ENCODE measurements around the gene PRR11. TPM values are rescaled to one million over a fixed set of nuclear protein-coding genes. Genes with fewer than 3 reads are reported as not detected.
"Not testable (repeated sequence)": the region's sequence is repeated elsewhere in the genome, so short reads cannot be mapped to it uniquely, and the experiment has no call there.

Gene PRR11
- total and polyA plus RNA-seq, 9 donors: 4.2 to 20.5 (median 14.2) TPM

DNA sequence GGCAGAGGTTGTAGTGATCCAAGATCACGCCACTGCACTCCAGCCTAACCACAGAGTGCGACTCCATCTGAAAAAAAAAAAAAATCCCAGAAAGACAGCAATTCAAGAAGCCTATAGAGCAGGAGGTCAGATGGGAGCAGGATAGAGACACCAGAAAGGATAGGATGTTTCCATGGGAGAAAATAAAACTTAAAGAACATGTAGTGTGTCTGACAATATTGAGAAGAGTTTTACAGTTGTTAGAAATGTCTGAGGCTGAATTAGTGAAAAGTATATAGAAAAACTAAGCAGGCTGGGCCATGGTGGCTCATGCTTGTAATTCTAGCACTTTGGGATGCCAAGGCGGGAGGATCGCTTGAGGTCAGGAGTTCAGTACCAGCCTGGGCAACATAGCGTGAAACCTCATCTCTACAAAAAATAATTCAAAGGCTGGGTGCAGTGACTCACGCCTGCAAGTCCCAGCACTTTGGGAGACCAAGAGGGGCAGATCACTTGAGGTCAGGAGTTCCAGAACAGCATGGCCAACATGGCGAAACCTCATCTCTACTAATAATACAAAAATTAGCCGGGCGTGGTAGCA is 33.6 kb upstream of the PRR11 start:
- Histone ChIP-seq H3K4me3 (ENCODE audit: low read length) (no peak overlapping the region), H3K27me3 (ENCODE audit: control insufficient read depth, insufficient read depth, low read length) (no peaks in the 10 kb centered on the region), H3K27ac (ENCODE audit: low read length) (no peak overlapping the region), H3K9me3 (replicated peaks; ENCODE audit: control insufficient read depth, low read depth, low read length) (no peaks in the 10 kb centered on the region), H3K36me3 (ENCODE audit: control insufficient read depth, insufficient read depth, low read length) (peaks cover 10% of the 10 kb centered on the region), H3K4me1 (ENCODE audit: control insufficient read depth, insufficient read depth, low read length) (no peaks in the 10 kb centered on the region)
- 96% methylated on average over 3 of the region's 9 CpGs for WGBS (ENCODE audit: insufficient coverage)
- DNase-seq: no peak

DNA sequence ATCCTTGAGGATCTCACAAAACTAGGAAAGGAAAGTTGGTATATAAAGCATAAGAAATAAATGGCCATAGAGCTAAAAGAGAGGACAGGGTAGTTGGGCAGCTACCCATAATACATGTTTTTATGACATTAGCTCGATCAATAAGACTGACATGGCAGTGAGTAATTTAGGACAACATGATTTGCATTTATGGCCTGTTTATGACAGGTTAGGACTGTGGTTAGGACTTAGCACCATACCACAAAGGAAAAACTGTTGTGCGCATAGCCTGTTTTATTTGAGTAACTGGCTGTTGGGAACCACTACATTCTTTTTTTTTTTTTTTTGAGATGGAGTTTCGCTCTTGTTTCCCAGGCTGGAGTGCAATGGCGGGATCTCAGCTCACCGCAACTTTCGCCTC is 30.9 kb upstream of the PRR11 start:
- Histone ChIP-seq H3K4me1 (ENCODE audit: control insufficient read depth, insufficient read depth, low read length) (no peaks in the 10 kb centered on the region), H3K9me3 (replicated peaks; ENCODE audit: control insufficient read depth, low read depth, low read length) (no peaks in the 10 kb centered on the region), H3K36me3 (ENCODE audit: control insufficient read depth, insufficient read depth, low read length) (peaks cover 11% of the 10 kb centered on the region), H3K27ac (ENCODE audit: low read length) (no peak overlapping the region), H3K27me3 (ENCODE audit: control insufficient read depth, insufficient read depth, low read length) (no peaks in the 10 kb centered on the region), H3K4me3 (ENCODE audit: low read length) (no peak overlapping the region)
- WGBS (ENCODE audit: insufficient coverage): no CpG with 5 or more reads among the region's 6 CpGs
- no peak for DNase-seq

DNA sequence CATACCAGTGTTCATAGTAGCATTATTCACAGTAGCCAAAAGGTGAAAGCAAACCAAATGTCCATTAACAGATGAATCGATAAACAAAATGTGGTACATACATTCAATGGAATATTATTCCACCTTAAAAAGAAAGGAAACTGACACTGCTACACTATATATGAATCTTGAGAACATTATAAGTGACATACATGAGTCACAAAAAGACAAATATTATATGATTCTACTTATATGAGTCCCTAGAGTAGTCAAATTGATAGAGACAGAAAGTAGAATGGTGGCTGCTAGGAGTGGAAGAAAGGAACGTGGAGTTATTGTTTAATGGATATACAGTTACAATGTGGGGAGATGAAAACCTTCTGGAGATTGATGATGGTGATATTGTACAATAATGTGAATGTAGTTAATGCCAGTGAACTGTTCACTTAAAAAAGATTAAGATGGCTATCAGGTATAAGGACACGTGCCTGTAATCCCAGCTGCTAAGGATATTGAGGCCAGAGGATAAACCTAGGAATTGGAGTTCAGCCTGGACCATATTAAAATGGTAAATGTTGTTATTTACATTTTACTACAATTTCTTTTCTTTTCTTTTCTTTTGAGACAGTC is 28.6 kb upstream of the PRR11 start:
- WGBS (ENCODE audit: insufficient coverage): 50% methylated on average over 1 of the region's 3 CpGs
- Histone ChIP-seq H3K4me1 (ENCODE audit: control insufficient read depth, insufficient read depth, low read length) (no peaks in the 10 kb centered on the region), H3K4me3 (ENCODE audit: low read length) (no peak overlapping the region), H3K9me3 (replicated peaks; ENCODE audit: control insufficient read depth, low read depth, low read length) (no peaks in the 10 kb centered on the region), H3K36me3 (ENCODE audit: control insufficient read depth, insufficient read depth, low read length) (peaks cover 8% of the 10 kb centered on the region), H3K27ac (ENCODE audit: low read length) (no peak overlapping the region), H3K27me3 (ENCODE audit: control insufficient read depth, insufficient read depth, low read length) (no peaks in the 10 kb centered on the region)
- DNase-seq: no peak

DNA sequence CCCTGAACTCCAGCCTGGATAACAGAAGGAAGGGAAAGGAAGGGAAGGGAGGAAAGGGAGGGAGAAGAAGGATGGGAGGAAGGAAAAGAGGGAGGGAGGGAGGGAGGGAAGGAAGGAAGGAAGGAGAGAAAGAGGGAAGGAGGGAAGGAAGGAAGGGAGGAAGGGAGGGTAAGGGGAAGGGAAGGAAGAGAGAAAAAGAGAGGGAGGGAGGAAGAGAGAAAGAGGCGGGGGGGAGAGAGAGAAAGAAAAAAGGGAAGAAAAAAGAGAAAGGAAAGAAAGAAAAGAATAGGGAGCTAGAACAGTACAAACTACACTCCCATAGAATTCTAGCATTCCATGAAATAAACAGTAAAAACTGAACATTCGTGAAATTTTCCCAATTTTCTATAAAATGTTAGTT is 25.7 kb upstream of the PRR11 start:
- Histone ChIP-seq H3K4me3 (ENCODE audit: low read length) (no peak overlapping the region), H3K9me3 (replicated peaks; ENCODE audit: control insufficient read depth, low read depth, low read length) (no peaks in the 10 kb centered on the region), H3K4me1 (ENCODE audit: control insufficient read depth, insufficient read depth, low read length) (no peaks in the 10 kb centered on the region), H3K27ac (ENCODE audit: low read length) (no peak overlapping the region), H3K27me3 (ENCODE audit: control insufficient read depth, insufficient read depth, low read length) (no peaks in the 10 kb centered on the region), H3K36me3 (ENCODE audit: control insufficient read depth, insufficient read depth, low read length) (peaks cover 5% of the 10 kb centered on the region)
- DNase-seq: no peak
- no CpG with 5 or more reads among the region's 2 CpGs for WGBS (ENCODE audit: insufficient coverage)

DNA sequence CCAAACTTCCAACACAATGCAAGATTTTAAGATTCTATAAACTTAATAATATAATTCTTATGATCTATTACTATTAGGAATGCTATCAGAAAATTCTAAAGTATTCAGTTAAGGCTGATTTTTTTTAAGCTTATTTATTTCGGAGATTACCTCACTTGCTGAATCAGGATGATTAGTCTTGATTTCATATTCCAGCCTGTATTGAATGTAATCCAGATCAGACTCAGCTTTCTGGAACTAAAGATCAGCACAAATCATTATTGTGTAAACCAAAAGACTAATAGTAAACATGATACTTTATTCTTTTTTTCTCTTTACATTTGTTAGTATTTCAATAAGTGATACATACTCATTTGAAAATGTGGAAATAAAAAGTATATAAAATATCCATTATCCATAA is 24.4 kb upstream of the PRR11 start:
- no peaks in the 10 kb centered on the region for H3K4me1 ChIP-seq (ENCODE audit: control insufficient read depth, insufficient read depth, low read length)
- H3K4me3 ChIP-seq (ENCODE audit: low read length): no peak overlapping the region
- no peaks in the 10 kb centered on the region for H3K9me3 ChIP-seq (replicated peaks; ENCODE audit: control insufficient read depth, low read depth, low read length)
- no peak for DNase-seq
- no CpG with 5 or more reads among the region's 1 CpG for WGBS (ENCODE audit: insufficient coverage)
- peaks cover 5% of the 10 kb centered on the region for H3K36me3 ChIP-seq (ENCODE audit: control insufficient read depth, insufficient read depth, low read length)
- no peaks in the 10 kb centered on the region for H3K27me3 ChIP-seq (ENCODE audit: control insufficient read depth, insufficient read depth, low read length)
- H3K27ac ChIP-seq (ENCODE audit: low read length): no peak overlapping the region

DNA sequence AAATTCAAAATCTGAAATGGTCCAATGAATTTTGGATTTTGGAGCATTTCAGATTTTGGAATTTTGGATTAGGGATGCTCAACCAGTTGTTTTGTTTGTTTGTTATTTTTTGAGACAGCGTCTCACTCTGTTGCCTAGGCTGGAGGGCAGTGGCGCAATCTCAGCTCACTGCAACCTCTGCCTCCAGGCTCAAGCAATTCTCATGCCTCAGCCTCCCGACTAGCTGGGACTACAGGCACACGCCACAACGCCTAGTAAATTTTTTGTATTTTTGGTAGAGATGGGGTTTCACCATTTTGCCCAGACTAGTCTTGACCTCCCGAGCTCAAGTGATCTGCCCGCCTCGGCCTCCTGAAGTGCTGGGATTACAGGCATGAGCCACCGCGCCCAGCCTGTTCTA is 17.2 kb upstream of the PRR11 start:
- not testable (repeated sequence) for H3K27me3 ChIP-seq (ENCODE audit: control insufficient read depth, insufficient read depth, low read length); H3K36me3 ChIP-seq (ENCODE audit: control insufficient read depth, insufficient read depth, low read length); H3K27ac ChIP-seq (ENCODE audit: low read length); H3K4me1 ChIP-seq (ENCODE audit: control insufficient read depth, insufficient read depth, low read length); H3K4me3 ChIP-seq (ENCODE audit: low read length); H3K9me3 ChIP-seq (replicated peaks; ENCODE audit: control insufficient read depth, low read depth, low read length); DNase-seq
- WGBS (ENCODE audit: insufficient coverage): 100% methylated on average over 4 of the region's 10 CpGs

DNA sequence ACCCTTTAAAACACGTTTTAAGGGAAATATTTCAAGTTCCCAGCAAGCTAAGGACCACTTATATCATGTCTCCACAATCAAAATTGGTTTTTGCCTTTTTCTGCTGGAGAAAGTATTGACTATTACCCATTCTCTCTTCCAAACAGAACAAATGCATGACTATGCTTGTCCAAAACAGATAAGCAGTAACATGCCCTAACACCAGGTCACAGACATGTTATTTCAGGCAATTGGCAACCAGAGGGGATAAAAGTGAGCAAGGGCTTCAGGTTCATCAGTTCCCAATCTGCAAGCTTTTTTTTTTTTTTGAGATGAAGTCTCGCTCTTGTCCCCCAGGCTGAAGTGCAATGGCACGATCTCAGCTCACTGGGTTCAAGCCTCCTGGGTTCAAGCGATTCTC is 15.6 kb upstream of the PRR11 start:
- Histone ChIP-seq H3K4me1 (ENCODE audit: control insufficient read depth, insufficient read depth, low read length) (no peaks in the 10 kb centered on the region), H3K4me3 (ENCODE audit: low read length) (no peak overlapping the region), H3K27ac (ENCODE audit: low read length) (no peak overlapping the region), H3K9me3 (replicated peaks; ENCODE audit: control insufficient read depth, low read depth, low read length) (no peaks in the 10 kb centered on the region), H3K27me3 (ENCODE audit: control insufficient read depth, insufficient read depth, low read length) (no peaks in the 10 kb centered on the region), H3K36me3 (ENCODE audit: control insufficient read depth, insufficient read depth, low read length) (peaks cover 5% of the 10 kb centered on the region)
- DNase-seq: no peak
- no CpG with 5 or more reads among the region's 4 CpGs for WGBS (ENCODE audit: insufficient coverage)

DNA sequence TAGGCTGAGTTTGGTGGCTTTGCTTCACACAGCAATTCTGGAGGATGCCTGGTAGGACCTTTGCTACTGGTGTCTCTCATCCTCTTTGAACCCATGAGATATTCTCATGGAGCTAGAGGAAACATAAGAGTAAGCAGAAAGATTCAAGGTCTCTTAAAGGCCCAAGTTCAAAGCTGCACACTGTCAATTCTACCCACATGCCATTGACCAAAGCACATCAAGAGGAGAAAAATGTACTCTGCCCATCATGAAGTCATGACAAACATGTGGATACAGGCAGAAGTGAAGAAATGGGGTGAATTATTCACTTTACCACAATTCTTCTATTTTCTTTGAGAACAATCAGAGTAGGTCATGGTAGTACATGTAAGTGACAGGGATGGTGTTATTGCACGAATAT is 13.7 kb upstream of the PRR11 start:
- Histone ChIP-seq H3K27me3 (ENCODE audit: control insufficient read depth, insufficient read depth, low read length) (no peaks in the 10 kb centered on the region), H3K27ac (ENCODE audit: low read length) (no peak overlapping the region), H3K9me3 (replicated peaks; ENCODE audit: control insufficient read depth, low read depth, low read length) (no peaks in the 10 kb centered on the region), H3K4me1 (ENCODE audit: control insufficient read depth, insufficient read depth, low read length) (no peaks in the 10 kb centered on the region), H3K4me3 (ENCODE audit: low read length) (no peak overlapping the region), H3K36me3 (ENCODE audit: control insufficient read depth, insufficient read depth, low read length) (peaks cover 5% of the 10 kb centered on the region)
- DNase-seq: no peak
- WGBS (ENCODE audit: insufficient coverage): no CpG with 5 or more reads among the region's 1 CpG

DNA sequence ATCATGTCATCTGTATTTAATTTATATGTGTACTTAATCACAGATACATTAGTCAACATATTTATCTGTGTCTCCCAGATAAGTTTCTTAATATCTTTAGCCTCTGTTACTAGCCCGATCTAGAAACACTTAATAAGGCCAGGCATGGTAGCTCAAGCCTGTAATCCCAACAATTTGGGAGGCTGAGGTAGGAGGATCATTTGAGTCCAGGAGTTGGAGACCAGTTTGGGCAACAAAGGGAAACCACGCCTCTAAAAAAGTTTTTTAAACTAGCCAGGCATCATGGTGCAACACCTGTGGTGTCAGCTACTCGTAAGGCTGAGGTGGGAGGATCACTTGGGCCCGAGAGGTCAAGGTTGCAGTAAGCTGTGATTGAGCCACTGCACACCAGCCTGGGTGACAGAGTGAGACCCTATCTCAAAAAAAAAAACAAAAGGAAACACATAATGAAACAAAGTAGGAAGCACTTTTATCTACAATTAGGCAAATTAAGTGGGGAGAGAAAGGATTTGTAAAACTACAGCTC is 9.9 kb upstream of the PRR11 start:
- H3K27me3 ChIP-seq (ENCODE audit: control insufficient read depth, insufficient read depth, low read length): no peaks in the 10 kb centered on the region
- 91% methylated on average over 1 of the region's 4 CpGs for WGBS (ENCODE audit: insufficient coverage)
- H3K36me3 ChIP-seq (ENCODE audit: control insufficient read depth, insufficient read depth, low read length): peaks cover 10% of the 10 kb centered on the region
- DNase-seq: no peak
- H3K9me3 ChIP-seq (replicated peaks; ENCODE audit: control insufficient read depth, low read depth, low read length): no peaks in the 10 kb centered on the region
- no peaks in the 10 kb centered on the region for H3K4me1 ChIP-seq (ENCODE audit: control insufficient read depth, insufficient read depth, low read length)
- H3K4me3 ChIP-seq (ENCODE audit: low read length): no peak overlapping the region
- no peak overlapping the region for H3K27ac ChIP-seq (ENCODE audit: low read length)

DNA sequence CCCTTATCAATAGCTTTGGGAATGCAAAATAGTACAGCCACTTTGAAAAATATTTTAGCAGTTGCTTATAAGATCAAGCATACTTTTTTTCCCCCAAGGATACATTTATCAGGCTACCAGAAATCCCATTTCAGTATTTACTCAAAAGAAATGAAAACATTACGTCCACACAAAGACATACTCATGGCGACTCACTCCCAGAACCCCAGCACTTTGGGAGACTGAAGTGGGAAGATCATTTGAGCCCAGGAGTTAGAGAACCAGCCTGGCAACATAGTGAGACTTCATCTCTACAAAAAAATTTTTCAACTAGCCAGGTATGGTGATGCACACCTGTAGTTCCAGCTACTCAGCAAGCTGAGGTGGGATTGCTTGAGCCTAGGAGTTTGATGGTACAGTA is 6.5 kb upstream of the PRR11 start:
- H3K36me3 ChIP-seq (ENCODE audit: control insufficient read depth, insufficient read depth, low read length): peaks cover 4% of the 10 kb centered on the region
- H3K27me3 ChIP-seq (ENCODE audit: control insufficient read depth, insufficient read depth, low read length): no peaks in the 10 kb centered on the region
- H3K9me3 ChIP-seq (replicated peaks; ENCODE audit: control insufficient read depth, low read depth, low read length): no peaks in the 10 kb centered on the region
- no peak for DNase-seq
- H3K27ac ChIP-seq (ENCODE audit: low read length): no peak overlapping the region
- WGBS (ENCODE audit: insufficient coverage): no CpG with 5 or more reads among the region's 2 CpGs
- no peak overlapping the region for H3K4me3 ChIP-seq (ENCODE audit: low read length)
- H3K4me1 ChIP-seq (ENCODE audit: control insufficient read depth, insufficient read depth, low read length): peaks cover 3% of the 10 kb centered on the region

Measured in muscle of leg (tissue), 11 donors.